GM12801 (cell line): ENCODE measurements around the gene GRK1.

Source experiments
- TF ChIP-seq, protein P1 (sequence below): IDR thresholded peaks from one replicate; pipeline ENCODE4 v1.5.1; 2011; ENCODE audit warnings: control low read depth; ENCODE audit not compliant: insufficient read length; ENCODE audit errors: extremely low read depth

Gene GRK1

GRCh38 chr13:113666329-113666670 is 719 bp upstream of the GRK1 start:
- TF ChIP-seq, protein P1, sequence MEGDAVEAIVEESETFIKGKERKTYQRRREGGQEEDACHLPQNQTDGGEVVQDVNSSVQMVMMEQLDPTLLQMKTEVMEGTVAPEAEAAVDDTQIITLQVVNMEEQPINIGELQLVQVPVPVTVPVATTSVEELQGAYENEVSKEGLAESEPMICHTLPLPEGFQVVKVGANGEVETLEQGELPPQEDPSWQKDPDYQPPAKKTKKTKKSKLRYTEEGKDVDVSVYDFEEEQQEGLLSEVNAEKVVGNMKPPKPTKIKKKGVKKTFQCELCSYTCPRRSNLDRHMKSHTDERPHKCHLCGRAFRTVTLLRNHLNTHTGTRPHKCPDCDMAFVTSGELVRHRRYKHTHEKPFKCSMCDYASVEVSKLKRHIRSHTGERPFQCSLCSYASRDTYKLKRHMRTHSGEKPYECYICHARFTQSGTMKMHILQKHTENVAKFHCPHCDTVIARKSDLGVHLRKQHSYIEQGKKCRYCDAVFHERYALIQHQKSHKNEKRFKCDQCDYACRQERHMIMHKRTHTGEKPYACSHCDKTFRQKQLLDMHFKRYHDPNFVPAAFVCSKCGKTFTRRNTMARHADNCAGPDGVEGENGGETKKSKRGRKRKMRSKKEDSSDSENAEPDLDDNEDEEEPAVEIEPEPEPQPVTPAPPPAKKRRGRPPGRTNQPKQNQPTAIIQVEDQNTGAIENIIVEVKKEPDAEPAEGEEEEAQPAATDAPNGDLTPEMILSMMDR, result no peak

DNA sequence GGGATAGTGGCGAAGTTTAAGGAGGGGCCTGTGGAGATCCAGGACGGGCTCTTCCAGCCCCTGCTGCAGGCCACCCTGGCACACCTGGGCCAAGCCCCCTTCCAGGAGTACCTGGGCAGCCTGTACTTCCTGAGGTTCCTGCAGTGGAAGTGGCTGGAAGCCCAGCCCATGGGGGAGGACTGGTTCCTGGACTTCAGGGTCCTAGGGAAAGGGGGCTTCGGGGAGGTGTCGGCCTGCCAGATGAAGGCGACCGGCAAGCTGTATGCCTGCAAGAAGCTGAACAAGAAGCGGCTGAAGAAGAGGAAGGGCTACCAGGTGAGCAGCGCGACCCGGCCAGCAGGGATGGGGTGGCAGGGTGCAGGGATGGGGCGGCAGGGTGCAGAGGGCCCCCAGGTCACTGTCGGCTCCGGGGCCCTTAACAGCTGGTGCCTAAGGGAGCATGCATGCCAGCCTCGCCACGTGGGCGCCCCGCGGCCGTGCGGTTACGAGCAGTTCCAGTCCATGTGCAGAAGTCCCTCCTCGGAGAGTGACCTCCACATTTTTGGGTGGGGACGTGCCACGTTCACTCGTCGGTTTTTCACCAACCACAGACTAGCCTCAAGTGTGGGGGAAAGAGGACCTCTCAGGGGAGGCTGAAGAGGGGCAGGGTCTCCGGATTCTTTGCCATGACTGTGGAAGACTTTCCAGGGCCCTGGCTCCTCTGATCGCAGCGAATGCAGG is 912 bp downstream of the GRK1 start:
- TF ChIP-seq, protein P1, result no peak

DNA sequence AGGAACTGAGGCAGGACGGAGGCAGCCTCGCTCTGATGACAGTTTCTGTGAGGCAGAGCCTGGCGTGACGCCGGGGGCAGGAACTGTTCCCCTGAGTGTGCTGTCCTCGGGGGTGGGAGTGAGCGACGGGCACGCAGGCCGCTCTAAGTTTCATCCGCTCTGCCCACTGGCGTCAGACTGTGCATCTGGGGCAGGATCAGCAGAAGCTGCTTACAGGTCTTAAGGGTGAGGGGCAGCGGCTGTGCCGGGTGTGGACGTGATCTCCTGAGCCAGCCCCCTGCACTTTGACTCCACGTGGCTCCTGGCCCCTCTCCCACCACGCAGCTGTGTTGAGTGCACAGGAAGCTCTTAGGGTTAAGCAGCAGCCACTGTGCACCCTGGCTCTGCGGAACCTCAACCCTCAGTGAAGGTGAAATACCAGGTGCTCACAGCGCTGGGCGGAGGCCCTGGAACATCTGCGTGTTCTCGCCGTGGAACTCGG is 1.5 kb downstream of the GRK1 start:
- TF ChIP-seq, protein P1, result no peak

DNA sequence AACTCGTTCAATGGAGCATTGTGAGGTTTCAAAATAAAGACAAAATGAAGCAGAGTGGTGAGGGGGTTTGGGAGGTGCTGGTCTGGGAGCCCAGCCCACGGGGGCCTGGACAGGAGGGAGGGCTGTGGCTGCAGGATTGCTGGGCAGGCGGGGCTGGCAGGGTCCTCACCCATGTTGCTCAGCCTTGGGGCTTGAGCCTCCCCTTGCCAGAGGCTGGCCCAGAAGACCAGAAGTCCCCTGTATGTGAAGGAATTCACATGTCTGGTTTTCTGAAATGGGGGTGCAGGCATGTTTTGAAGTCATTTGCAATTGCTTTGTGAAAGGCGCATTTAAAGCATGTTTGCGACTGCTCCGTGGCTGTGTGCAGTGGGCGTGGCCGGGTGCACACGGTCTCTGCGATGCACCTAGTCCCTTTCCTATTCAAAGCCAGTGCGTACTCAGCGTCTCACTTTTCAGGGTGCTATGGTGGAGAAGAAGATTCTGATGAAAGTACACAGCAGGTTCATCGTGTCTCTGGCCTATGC is 2.3 kb downstream of the GRK1 start:
- TF ChIP-seq, protein P1, result no peak

- TF ChIP-seq, protein P1, result no peak
These were observed 2.8 kb downstream of the GRK1 start for GRCh38 chr13:113669755-113670341.

- TF ChIP-seq, protein P1, result no peak
These were observed 3.5 kb downstream of the GRK1 start for GRCh38 chr13:113670541-113670940.

GRCh38 chr13:113671066-113672001 is 4.3 kb downstream of the GRK1 start:
- TF ChIP-seq, protein P1, result no peak
